COLO668 (cell line): Measurements from ENCODE around the gene GADD45A.

ENCODE experiments used
- DNase-seq: peaks from one replicate; lab custom pipeline; 2025; ENCODE audit not compliant: unreplicated experiment; lab: John Stamatoyannopoulos, UW

GADD45A gene

DNA sequence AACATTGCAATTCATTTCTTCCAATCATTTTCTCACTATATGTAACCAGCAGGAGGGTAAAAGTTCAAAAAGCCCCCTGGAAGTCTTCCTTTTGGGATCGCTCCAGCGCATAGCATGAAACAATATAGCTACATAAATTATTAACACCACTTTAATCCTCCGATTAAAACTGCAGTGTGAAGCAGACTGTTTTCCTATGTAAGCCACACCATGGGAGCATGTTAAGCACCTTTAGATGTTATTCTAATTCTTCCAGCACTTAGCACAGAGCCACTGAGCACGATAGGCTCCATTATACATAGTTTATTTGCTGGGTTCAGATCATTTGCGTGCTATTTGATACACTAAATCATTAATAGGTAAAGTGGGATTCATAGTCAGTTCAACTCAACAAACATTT lies 18.4 kb upstream of the GADD45A start:
- DNase-seq, result no peak

GRCh38 chr1:67668660-67669059 lies 16.3 kb upstream of the GADD45A start:
- peak; percentile 56 for DNase-seq

DNA sequence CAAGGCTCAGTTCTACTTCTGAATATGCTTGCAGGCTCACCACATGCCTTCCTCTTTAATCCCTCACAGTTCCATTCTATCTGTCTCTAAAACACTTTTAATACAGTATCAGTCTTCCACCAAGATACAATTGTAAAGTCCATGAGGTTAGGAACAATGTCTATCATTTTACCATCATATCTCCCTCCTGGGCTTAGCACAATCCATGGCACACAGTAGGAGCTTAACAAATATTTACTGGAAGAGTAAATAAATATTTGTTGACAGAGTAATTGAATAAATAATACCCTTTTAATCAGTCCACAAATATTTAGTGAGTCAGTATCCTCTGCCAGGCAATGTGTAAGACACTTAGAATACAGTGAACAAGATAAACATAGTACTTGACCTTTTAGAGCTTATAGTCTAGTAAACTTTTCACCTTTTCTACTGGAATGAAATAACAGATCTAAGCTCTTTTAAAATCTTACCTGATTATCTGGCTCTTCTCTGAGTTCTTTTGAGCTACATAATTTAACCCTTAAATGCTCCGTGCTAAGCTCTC lies 12.7 kb upstream of the GADD45A start:
- no peak for DNase-seq

DNA sequence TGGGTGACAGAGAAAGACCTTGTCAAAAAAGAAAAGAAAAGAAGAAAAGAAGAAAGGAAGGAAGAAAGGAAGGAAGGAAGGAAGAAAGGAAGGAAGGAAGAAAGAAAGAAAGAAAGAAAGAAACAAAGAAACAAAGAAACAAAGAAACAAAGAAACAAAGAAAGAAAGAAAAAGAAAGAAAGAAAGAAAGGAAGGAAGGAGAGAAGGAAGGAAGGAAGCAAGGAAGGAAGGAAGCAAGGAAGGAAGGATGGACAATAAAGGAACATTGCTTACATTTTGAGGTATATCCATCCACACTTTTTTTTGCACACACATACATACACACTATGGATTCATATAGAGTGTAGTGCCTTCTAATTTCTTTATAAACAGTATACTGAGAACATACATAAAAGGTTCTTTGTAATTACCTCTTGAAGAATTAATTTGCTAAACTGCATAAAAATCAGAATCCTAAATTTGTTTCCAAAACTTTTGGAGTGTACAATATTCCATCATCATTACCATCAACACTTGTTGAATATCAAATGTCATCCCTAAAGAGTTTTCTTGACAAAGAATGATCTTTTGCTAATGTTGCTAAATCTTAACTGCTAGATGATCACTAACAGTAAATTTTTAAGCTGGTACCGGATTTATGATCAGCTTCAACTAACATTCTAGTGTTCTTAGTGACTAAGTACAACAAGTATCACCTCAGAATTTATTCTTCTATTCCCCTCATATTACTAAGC lies 11.4 kb upstream of the GADD45A start:
- DNase-seq, result no peak

GRCh38 chr1:67674260-67675011 lies 10.6 kb upstream of the GADD45A start:
- peak; percentile 80 for DNase-seq

DNA sequence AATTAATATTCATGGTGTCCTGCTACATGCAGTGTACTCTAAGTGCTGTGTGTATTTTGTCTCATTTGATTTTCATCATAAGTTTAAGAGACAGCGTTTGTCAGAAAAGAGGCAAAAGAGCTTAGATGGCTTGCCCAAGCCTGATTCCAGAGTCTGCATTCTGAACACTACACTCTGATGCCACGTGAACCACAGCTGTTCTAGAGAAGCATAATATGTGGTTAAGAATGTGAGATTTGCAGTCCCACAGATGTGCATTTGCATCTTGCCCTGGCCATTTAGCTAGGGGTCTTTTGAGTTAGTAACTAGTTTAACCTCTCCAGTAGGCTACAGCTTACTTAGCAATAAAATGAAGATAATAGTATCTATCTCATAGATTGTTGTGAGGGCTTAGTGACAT lies 9.2 kb upstream of the GADD45A start:
- DNase-seq, result no peak

GRCh38 chr1:67676287-67676686 lies 8.7 kb upstream of the GADD45A start:
- no peak for DNase-seq

GRCh38 chr1:67676946-67677345 lies 8.1 kb upstream of the GADD45A start:
- no peak for DNase-seq

- no peak for DNase-seq
These were observed 7.6 kb upstream of the GADD45A start for GRCh38 chr1:67677408-67677807.

DNA sequence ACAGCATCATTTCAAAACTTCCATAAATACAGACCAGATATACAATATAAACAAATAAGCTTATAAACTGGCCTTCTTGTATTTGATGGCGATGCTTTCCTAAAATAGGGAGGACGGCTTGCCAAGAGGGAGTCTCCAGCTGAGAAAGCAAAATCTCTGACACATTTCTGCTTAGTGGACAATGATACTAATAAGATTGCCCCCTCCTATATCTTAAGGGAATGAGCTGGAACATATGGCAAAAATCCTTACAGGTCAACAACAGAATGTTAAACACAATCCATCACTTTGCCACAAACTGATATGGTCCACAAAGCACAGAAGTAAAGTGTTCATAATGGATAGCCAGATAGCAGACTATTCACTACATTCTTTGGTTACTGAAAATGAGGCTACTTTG lies 7.1 kb upstream of the GADD45A start:
- no peak for DNase-seq

DNA sequence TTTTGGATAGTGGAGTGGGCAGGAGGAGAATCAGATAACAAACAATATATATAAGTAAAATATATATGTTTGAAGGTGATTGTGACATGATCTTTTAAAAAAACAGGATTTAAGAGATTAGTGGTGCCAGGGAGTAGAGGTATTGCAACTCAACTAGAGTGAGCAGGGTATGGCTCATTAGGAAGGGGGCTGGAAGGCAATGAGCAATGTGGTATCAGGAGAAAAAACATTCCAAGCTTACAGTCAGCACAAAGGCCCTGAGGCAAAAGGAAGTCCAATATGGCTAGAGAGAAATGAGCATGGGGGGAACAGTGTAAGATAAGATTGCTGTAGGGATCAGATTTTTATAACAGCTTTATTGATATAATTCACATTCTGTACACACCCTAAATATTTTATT lies 5.3 kb upstream of the GADD45A start:
- no peak for DNase-seq

DNA sequence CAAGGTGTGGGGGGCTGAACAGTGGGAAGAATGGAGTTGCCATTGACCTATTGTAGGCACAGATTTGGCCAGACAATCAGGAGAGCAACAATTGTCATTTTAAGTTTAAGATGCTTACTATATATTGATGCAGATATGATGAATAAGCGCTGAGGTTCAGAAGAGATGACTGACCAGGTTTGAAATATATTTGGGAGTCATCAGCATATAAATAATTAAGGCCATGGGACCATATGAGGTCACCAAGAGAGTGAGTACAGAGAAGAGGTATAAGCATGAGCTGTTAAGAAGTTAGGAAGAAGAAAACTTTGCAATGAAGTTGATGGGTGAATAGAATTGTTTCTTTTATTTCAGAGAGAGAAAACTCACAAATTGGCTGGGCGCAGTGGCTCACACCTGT lies 4.5 kb upstream of the GADD45A start:
- DNase-seq, result no peak

GRCh38 chr1:67682659-67683197 lies 2.3 kb upstream of the GADD45A start:
- DNase-seq, result no peak

DNA sequence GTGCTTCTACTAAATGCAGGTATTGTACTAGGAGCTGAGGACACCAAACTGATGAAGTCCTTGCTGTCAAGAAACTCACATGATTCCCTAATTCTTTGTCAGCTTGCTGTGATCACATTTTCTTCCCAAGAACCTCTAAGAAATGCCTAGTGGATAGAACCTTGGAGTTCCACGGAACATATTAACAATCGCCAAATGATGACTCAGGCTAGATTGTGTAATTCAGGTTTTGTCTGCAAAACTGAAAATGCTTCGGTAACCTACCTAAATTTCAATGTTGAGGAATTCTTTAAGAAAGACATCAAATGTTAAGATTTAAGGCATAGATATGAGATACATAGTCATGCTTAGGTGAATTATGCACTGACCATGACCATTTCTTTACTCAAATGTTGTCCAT lies 1.7 kb upstream of the GADD45A start:
- no peak for DNase-seq

GRCh38 chr1:67683766-67684525 lies 1.1 kb upstream of the GADD45A start:
- DNase-seq, result no peak

GRCh38 chr1:67684526-67685066 lies 405 bp upstream of the GADD45A start:
- no peak for DNase-seq

GRCh38 chr1:67685558-67686266 lies 711 bp downstream of the GADD45A start:
- peak; percentile 85 for DNase-seq

DNA sequence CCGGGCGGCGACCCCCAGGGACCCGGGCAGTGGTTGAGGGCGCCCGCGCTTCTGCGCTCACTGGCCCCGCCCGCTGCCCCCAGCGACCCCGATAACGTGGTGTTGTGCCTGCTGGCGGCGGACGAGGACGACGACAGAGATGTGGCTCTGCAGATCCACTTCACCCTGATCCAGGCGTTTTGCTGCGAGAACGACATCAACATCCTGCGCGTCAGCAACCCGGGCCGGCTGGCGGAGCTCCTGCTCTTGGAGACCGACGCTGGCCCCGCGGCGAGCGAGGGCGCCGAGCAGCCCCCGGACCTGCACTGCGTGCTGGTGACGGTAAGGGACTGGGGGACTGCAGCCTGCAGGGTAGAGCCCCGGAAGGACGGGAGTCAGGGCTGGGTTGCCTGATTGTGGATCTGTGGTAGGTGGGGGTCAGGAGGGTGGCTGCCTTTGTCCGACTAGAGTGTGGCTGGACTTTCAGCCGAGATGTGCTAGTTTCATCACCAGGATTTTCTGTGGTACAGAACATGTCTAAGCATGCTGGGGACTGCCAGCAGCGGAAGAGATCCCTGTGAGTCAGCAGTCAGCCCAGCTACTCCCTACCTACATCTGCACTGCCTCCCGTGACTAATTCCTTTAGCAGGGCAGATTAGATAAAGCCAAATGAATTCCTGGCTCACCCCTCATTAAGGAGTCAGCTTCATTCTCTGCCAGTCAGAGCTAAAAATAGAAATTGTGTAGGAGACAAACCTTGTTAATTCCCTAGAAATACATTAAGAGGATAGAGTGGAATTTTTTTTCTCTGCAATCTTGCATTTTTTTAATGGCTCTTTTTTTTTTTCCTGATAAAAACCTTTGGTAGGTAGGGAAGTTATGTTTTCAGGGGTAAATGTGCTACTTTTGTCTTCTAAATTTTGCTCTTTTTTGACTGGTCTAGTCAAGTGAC lies 1.5 kb downstream of the GADD45A start:
- DNase-seq, result peak; percentile 92

GRCh38 chr1:67687198-67687545 lies 2.2 kb downstream of the GADD45A start:
- DNase-seq, result no peak
